K562 (cell line): ENCODE data around the gene CLCF1. TPM values are rescaled to one million over a fixed set of nuclear protein-coding genes. Genes with fewer than 3 reads are reported as not detected.
A peak's percentile ranks its signal among the peaks of the same experiment; 100 is the strongest.
"Not testable (repeated sequence)": the region's sequence is repeated elsewhere in the genome, so short reads cannot be mapped to it uniquely, and the experiment has no call there.

Experiments used
- ATAC-seq: fragments of 200-7000 bp; cut with Tn5 transposase; 3 replicates; pipeline ENCODE4 v1.9.1; 2020; ENCODE audit warnings: moderate library complexity
- BruUV-seq: library from RNA; stranded (reverse); fragments of 400-500 nt; replicated peaks from 2 replicates; lab custom pipeline; 2021; lab: Mats Ljungman, UMichigan
- CTCF ChIA-PET: fragments of 300-600 bp; formaldehyde crosslinking; extraction: SDS; loops from one replicate; lab custom pipeline; 2021; ENCODE audit warnings: low intra/inter-chr PET ratio; lab: Yijun Ruan, JAX
- POLR2A ChIA-PET: fragments of 300-600, 350-650 bp; sonication (Branson Sonifier 250); formaldehyde crosslinking; extraction: SDS; loops from one replicate; lab custom pipeline; 2021; ENCODE audit warnings: antibody characterized with exemption, inconsistent platforms; lab: Yijun Ruan, JAX
- DNase-seq, 4 experiments: peaks; one replicate each; pipeline versions ENCODE4 v3.0.0 to v3.0.0-alpha.2; 2011 to 2018; ENCODE audit warnings: low spot score in 3 of 4, mixed read lengths in 3 of 4; ENCODE audit errors: extremely low read depth in 1 of 4
- FAIRE-seq: peaks from 2 replicates; lab custom pipeline; 2011; peaks lifted over from hg19 to GRCh38; lab: Jason Lieb, UNC
- H2AFZ ChIP-seq: 2 replicates; pipeline ENCODE4 v1.6.0; 2011; ENCODE audit warnings: low read depth, low read length, control low read depth, inconsistent platforms
- H3K27ac ChIP-seq: fragments of 200-600 bp; 3 replicates; pipeline ENCODE4 v1.8.0; 2011; ENCODE audit warnings: low read depth, mild to moderate bottlenecking, control low read depth, inconsistent platforms, low read length, moderate library complexity, mixed read lengths; ENCODE audit errors: extremely low read depth
- H3K27me3 ChIP-seq, 2 experiments: fragments of 300-600 bp in 1 of 2; 2 replicates in 1 of 2; 3 replicates in 1 of 2; pipeline versions ENCODE4 v1.6.0 to v1.8.0; 2011; ENCODE audit warnings: inconsistent platforms in 2 of 2, low read length in 2 of 2, mild to moderate bottlenecking in 1 of 2, mixed read lengths in 1 of 2, moderate library complexity in 1 of 2; ENCODE audit not compliant: control insufficient read depth in 2 of 2, insufficient read depth in 2 of 2
- H3K36me3 ChIP-seq: fragments of 300-600 bp; 3 replicates; pipeline ENCODE4 v1.8.0; 2011; ENCODE audit warnings: mild to moderate bottlenecking, low read length, inconsistent platforms; ENCODE audit not compliant: control insufficient read depth, insufficient read depth
- H3K4me1 ChIP-seq, 2 experiments: fragments of 200-600 bp in 1 of 2; replicated peaks in 1 of 2; 2 replicates in 1 of 2; 3 replicates in 1 of 2; pipeline versions ENCODE4 v1.5.1 to v1.8.0; 2011; ENCODE audit warnings: inconsistent platforms in 2 of 2, low read length in 2 of 2, mild to moderate bottlenecking in 1 of 2, mixed read lengths in 1 of 2, moderate library complexity in 1 of 2; ENCODE audit not compliant: control insufficient read depth in 2 of 2, insufficient read depth in 2 of 2
- H3K4me2 ChIP-seq: 2 replicates; pipeline ENCODE4 v1.6.1; 2011; ENCODE audit warnings: low read length, control low read depth, inconsistent platforms, mixed read lengths; ENCODE audit not compliant: insufficient read depth
- H3K4me3 ChIP-seq: fragments of 200-600 bp; sonication (generic), shearing (Covaris generic); 2 replicates; pipeline ENCODE4 v1.5.1; 2016; ENCODE audit warnings: control low read depth, inconsistent platforms
- H3K79me2 ChIP-seq: fragments of 200-600 bp; 3 replicates; pipeline ENCODE4 v1.8.0; 2011; ENCODE audit warnings: low read length, inconsistent platforms; ENCODE audit not compliant: control insufficient read depth, insufficient read depth
- H3K9ac ChIP-seq, 2 experiments: 2 replicates each; pipeline versions ENCODE4 v1.6.0 to v1.6.1; 2011; ENCODE audit warnings: low read depth in 2 of 2, low read length in 2 of 2, control low read depth in 1 of 2, inconsistent platforms in 1 of 2, mild to moderate bottlenecking in 1 of 2, mixed read lengths in 1 of 2; ENCODE audit not compliant: insufficient read depth in 1 of 2
- H3K9me1 ChIP-seq: one replicate; pipeline ENCODE4 v1.6.0; 2011; ENCODE audit warnings: inconsistent platforms, mild to moderate bottlenecking, low read length, moderate library complexity; ENCODE audit not compliant: control insufficient read depth, insufficient read depth
- H3K9me3 ChIP-seq: replicated peaks from 2 replicates; pipeline ENCODE4 v1.5.1; 2011; ENCODE audit warnings: low read depth, low read length, inconsistent platforms; ENCODE audit not compliant: control insufficient read depth, insufficient read depth
- H4K20me1 ChIP-seq: replicated peaks from 2 replicates; pipeline ENCODE4 v1.6.1; 2011; ENCODE audit warnings: low read length, inconsistent platforms, mixed read lengths; ENCODE audit not compliant: control insufficient read depth, insufficient read depth
- HDAC2 ChIP-seq: fragments of 450-650 bp; IDR thresholded peaks from 2 replicates; pipeline ENCODE4 v1.6.1; 2016; ENCODE audit warnings: mild to moderate bottlenecking
- SMAD4 ChIP-seq: fragments of 250-450 bp; sonication (Bioruptor Pico); conservative IDR thresholded peaks from 2 replicates; pipeline ENCODE4 v1.8.0; 2021; ENCODE audit warnings: inconsistent platforms, mild to moderate bottlenecking, moderate library complexity
- TGIF2 ChIP-seq: sonication (generic); formaldehyde crosslinking; IDR thresholded peaks from 2 replicates; pipeline ENCODE4 v1.8.1; 2022; ENCODE audit warnings: mild to moderate bottlenecking, missing genetic modification reagents, moderate library complexity
- ZNF592 ChIP-seq: fragments of 450-650 bp; IDR thresholded peaks from 2 replicates; pipeline ENCODE4 v1.6.1; 2017; ENCODE audit warnings: antibody characterized with exemption, mild to moderate bottlenecking
- WGBS: fragments of 100-300 bp; shearing (Covaris generic); methylation state at CpG from one replicate; pipeline ENCODE4 v1.1.6; 2016; ENCODE audit warnings: low coverage, mixed read lengths; ENCODE audit not compliant: insufficient coverage; ENCODE audit errors: missing lambda C conversion rate; 5-methylcytosine and 5-hydroxymethylcytosine counted together
- in situ Hi-C: fragments of 300-500 bp; cut with MboI; formaldehyde crosslinking; loops from 4 replicates; pipeline ENCODE4 v1.15.0; 2018; ENCODE audit warnings: inconsistent platforms, mixed read lengths
- intact Hi-C: fragments of 100-400 bp; cut with micrococcal nuclease; formaldehyde crosslinking; loops from 2 replicates; pipeline ENCODE4 v1.14.2; 2022
- polyA plus RNA-seq, 8 experiments: library from polyadenylated mRNA; depleted of rRNA in 4 of 8; stranded (reverse) in 5 of 8; unstranded in 3 of 8; fragments of >200 nt; fragmentation: Nextera tagmentation in 2 of 8; fragmentation: Illumina TruSeq in 1 of 8; extraction: Ambion mirVana in 2 of 8; extraction: Trizol in 1 of 8; gene quantifications; 2 replicates each; pipeline versions ENCODE4 v1.2.1 to v1.2.3, GENCODE V29; 2011 to 2014; ENCODE audit warnings: inconsistent platforms in 1 of 8, missing spikeins in 1 of 8
- total RNA-seq, 7 experiments: library from RNA; depleted of rRNA in 6 of 7; stranded (reverse); fragments of >200 nt in 6 of 7; fragmentation: Illumina TruSeq in 2 of 7; extraction: Trizol in 2 of 7; gene quantifications; 2 replicates each; pipeline versions ENCODE4 v1.2.1 to v1.2.3, GENCODE V29; 2011 to 2021; ENCODE audit warnings: low replicate concordance in 1 of 7

Gene CLCF1
- total and polyA plus RNA-seq, 9 of the 15 experiments (the other 6 are each of a cell fraction or from before 2014, with no cell fraction given) = 0.49 to 5.8 (median 3.0) TPM

DNA sequence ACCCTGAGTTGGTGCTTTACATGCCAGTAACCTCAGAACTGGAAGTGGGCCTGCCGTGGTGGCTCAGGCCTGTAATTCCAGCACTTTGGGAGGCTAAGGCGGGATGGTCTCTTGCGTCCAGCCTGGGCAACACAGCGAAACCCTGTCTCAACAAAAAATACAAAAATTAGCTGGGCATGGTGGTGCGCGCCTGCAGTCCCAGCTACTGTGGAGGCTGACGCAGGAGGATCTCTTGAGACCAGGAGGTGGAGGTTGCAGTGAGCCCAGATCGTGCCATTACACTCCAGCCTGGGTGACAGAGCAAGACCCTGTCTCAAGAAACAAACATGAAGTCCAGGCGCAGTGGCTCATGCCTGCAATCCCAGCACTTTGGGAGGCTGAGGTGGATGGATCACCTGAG lies 29.7 kb upstream of the CLCF1 start:
- peaks cover 23% of the 10 kb centered on the region for H3K79me2 ChIP-seq
- 94% methylated on average over 9 of the region's 9 CpGs for WGBS
- H3K36me3 ChIP-seq = peaks cover 25% of the 10 kb centered on the region

DNA sequence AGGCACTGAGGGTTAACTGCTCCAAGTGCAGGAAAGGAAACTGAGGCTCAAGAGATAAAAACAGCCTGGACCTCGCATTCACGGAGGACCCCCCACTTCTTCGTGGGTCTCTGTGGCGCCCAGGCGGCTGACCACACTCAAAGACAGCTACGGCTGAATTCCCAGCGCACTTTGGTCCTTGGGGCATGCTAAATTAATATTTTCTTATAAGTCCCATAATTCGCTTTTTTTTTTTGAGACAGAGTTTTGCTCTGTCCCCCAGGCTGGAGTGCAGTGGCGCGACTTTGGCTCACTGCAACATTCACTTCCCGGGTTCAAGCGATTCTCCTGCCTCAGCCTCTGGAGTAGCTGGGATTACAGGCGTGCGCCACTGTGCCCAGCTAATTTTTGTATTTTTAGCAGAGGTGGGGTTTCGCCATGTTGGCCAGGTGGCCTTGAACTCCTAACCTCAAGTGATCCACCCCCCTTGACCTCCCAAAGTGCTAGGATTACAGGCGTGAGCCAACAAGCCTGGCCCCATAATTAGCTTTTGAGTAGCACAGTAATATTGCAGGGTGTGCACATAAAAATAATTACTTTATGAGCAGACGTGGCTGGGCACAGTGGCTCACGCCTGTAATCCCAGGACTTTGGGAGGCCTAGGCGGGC lies 28.9 kb upstream of the CLCF1 start:
- WGBS = 38% methylated on average over 17 of the region's 19 CpGs
- ChIA-PET POLR2A (interaction anchor here (0.5 to 2.2 kb wide), 16 partner anchors 10 to 227 kb away, joined by 3 to 19 read pairs (median 4); partner anchors contain the start of genes AIP, CDK2AP2, GSTP1 and RAD9A), CTCF (interaction anchor here (0.7 to 1.1 kb wide), 3 partner anchors 66 to 358 kb away, joined by 3 to 13 read pairs (median 3); partner anchors contain the start of genes PITPNM1 and TMEM134)
- Histone ChIP-seq H3K9ac (peak overlapping the region; percentile 74 to 82), H3K27ac (peak overlapping the region; percentile 97), H2AFZ (peak overlapping the region; percentile 92), H3K79me2 (peaks cover 23% of the 10 kb centered on the region), H3K4me2 (peak overlapping the region; percentile 82), H3K36me3 (peaks cover 33% of the 10 kb centered on the region), H3K4me1 (peaks cover 24 to 92% of the 10 kb centered on the region in 2 experiments), H3K4me3 (peak overlapping the region; percentile 11; the same call in 1 of the 2 replicates)
- in situ Hi-C loops, H3K9me1 ChIP-seq, ATAC-seq, DNase-seq, H4K20me1 ChIP-seq, H3K27me3 ChIP-seq, H3K9me3 ChIP-seq: not testable (repeated sequence)
- FAIRE-seq = peak; percentile 52
- intact Hi-C loops = loop anchor here (5.0 kb wide), 2 partner anchors 80 to 180 kb away; partner anchors contain the start of genes AIP and GSTP1
- BruUV-seq = TSS peak; percentile 98
- TF ChIP-seq ZNF592 = peak; percentile 68; the same call in 1 of the 2 replicates
- peak; percentile 60 for TF ChIP-seq SMAD4 (CRISPR knock-in tag)
- TF ChIP-seq HDAC2 = 0 out of 2 replicates have a peak, but pooled peaks have one; percentile 38

More for the DNA sequence above, 29.7 kb upstream of the CLCF1 start:
- H4K20me1 ChIP-seq, H3K4me2 ChIP-seq, BruUV-seq, ATAC-seq, H3K9me1 ChIP-seq, H3K27me3 ChIP-seq, H3K27ac ChIP-seq, DNase-seq, in situ Hi-C loops, CTCF ChIA-PET, FAIRE-seq, H3K4me3 ChIP-seq, H3K9me3 ChIP-seq: not testable (repeated sequence)
- peak; percentile 32; the same call in 1 of the 2 replicates for TF ChIP-seq TGIF2 (CRISPR knock-in tag)
- intact Hi-C loops = loop anchor here (5.0 kb wide), 2 partner anchors 79 to 179 kb away; partner anchors contain the start of genes AIP and GSTP1
- 0 out of 2 replicates have a peak overlapping the region, but pooled peaks have one; percentile 35 for H2AFZ ChIP-seq
- peak overlapping the region in 1 of 2 experiments; percentile 59; a peak in 1 of 4 replicates for H3K9ac ChIP-seq
- peaks cover 18 to 90% of the 10 kb centered on the region in 2 experiments for H3K4me1 ChIP-seq
- POLR2A ChIA-PET = interaction anchor here (0.6 kb wide), 1 partner anchor 48 kb away, joined by 4 read pairs; no protein-coding TSS in a partner anchor
